GM06990 (cell line): ENCODE data around the gene PALLD.

Experiments used
- DNase-seq: peaks from one replicate; pipeline ENCODE4 v3.0.0-alpha.2; 2011; ENCODE audit not compliant: insufficient read length; ENCODE audit errors: extremely low read depth
- H3K27me3 ChIP-seq: replicated peaks from 2 replicates; pipeline ENCODE4 v1.6.0; 2011; ENCODE audit warnings: low read length; ENCODE audit not compliant: control insufficient read depth, insufficient read depth
- H3K36me3 ChIP-seq: 2 replicates; pipeline ENCODE4 v1.5.1; 2011; ENCODE audit warnings: low read length; ENCODE audit not compliant: control insufficient read depth, insufficient read depth
- H3K4me3 ChIP-seq: replicated peaks from 2 replicates; pipeline ENCODE4 v1.5.1; 2011; ENCODE audit warnings: low read depth, mild to moderate bottlenecking, control low read depth, low read length
- CTCF ChIP-seq: IDR thresholded peaks from 2 replicates; pipeline ENCODE4 v1.5.1; 2011; ENCODE audit warnings: low read length, control low read depth, mild to moderate bottlenecking, inconsistent platforms; ENCODE audit not compliant: insufficient read depth, poor library complexity, severe bottlenecking

Gene PALLD

GRCh38 chr4:168522829-168523489 is 26.1 kb downstream of the PALLD start:
- no peaks in the 10 kb centered on the region for H3K36me3 ChIP-seq
- TF ChIP-seq CTCF, result no peak
- no peak for DNase-seq

GRCh38 chr4:168524006-168524405 is 27.2 kb downstream of the PALLD start:
- H3K27me3 ChIP-seq, result no peaks in the 10 kb centered on the region
- H3K36me3 ChIP-seq, result no peaks in the 10 kb centered on the region
- TF ChIP-seq CTCF, result no peak
- DNase-seq, result no peak
- H3K4me3 ChIP-seq, result no peak overlapping the region

More at GRCh38 chr4:168522829-168523489, 26.1 kb downstream of the PALLD start:
- Histone ChIP-seq H3K4me3 (no peak overlapping the region), H3K27me3 (no peaks in the 10 kb centered on the region)

GRCh38 chr4:168524897-168525296 is 28.0 kb downstream of the PALLD start:
- Histone ChIP-seq H3K27me3 (no peaks in the 10 kb centered on the region), H3K36me3 (no peaks in the 10 kb centered on the region), H3K4me3 (no peak overlapping the region)
- no peak for DNase-seq
- no peak for TF ChIP-seq CTCF

- no peak for DNase-seq
- H3K27me3 ChIP-seq, result no peaks in the 10 kb centered on the region
- H3K36me3 ChIP-seq, result no peaks in the 10 kb centered on the region
- H3K4me3 ChIP-seq, result no peak overlapping the region
- no peak for TF ChIP-seq CTCF
Measured at GRCh38 chr4:168527560-168527959, 30.7 kb downstream of the PALLD start.

- no peak overlapping the region for H3K4me3 ChIP-seq
- no peak for DNase-seq
- no peaks in the 10 kb centered on the region for H3K27me3 ChIP-seq
- no peaks in the 10 kb centered on the region for H3K36me3 ChIP-seq
- TF ChIP-seq CTCF, result no peak
Measured at GRCh38 chr4:168528131-168528949, 31.5 kb downstream of the PALLD start.
